Cardiac muscle cell (in vitro differentiated cells and primary cell): ENCODE data around the gene SEC22C. TPM values are rescaled to one million over a fixed set of nuclear protein-coding genes. Genes with fewer than 3 reads are reported as not detected.

Experiments
- DNase-seq, 2 donors: peaks; one replicate each; pipeline versions ENCODE4 v3.0.0 to v3.0.0-alpha.2; 2010 to 2017; ENCODE audit warnings: low read depth in 1 of 2, low spot score in 1 of 2
- H3K27ac ChIP-seq: fragments of 200-600 bp; sonication (generic); 2 replicates; pipeline ENCODE4 v1.5.1; 2016
- H3K27me3 ChIP-seq: fragments of 200-600 bp; sonication (generic); 2 replicates; pipeline ENCODE4 v1.6.0; 2016; ENCODE audit warnings: control low read depth
- H3K36me3 ChIP-seq: fragments of 200-600 bp; sonication (generic); 2 replicates; pipeline ENCODE4 v1.5.1; 2016; ENCODE audit warnings: control low read depth
- H3K4me1 ChIP-seq: fragments of 200-600 bp; sonication (generic); 2 replicates; pipeline ENCODE4 v1.8.1; 2017; ENCODE audit warnings: low read depth, mild to moderate bottlenecking, mixed run types
- H3K4me3 ChIP-seq: fragments of 200-600 bp; sonication (generic); 2 replicates; pipeline ENCODE4 v1.5.1; 2016; ENCODE audit warnings: mild to moderate bottlenecking
- H3K9me3 ChIP-seq: fragments of 200-600 bp; sonication (generic); 2 replicates; pipeline ENCODE4 v1.5.1; 2017; ENCODE audit warnings: low read depth, mild to moderate bottlenecking, control low read depth
- CTCF ChIP-seq: IDR thresholded peaks from 2 replicates; pipeline ENCODE4 v1.5.1; 2012; ENCODE audit warnings: low read depth, mild to moderate bottlenecking, low read length
- polyA plus RNA-seq: library from polyadenylated mRNA; unstranded; fragments of >200 nt; fragmentation: Nextera tagmentation; extraction: Ambion mirVana; gene quantifications from 2 replicates; pipeline ENCODE4 v1.2.1, GENCODE V29; 2016
- total RNA-seq: library from RNA; depleted of rRNA; stranded (reverse); fragments of >200 nt; gene quantifications from 2 replicates; pipeline ENCODE4 v1.2.3, GENCODE V29; 2016

SEC22C gene
- total RNA-seq (30.9 and 41.6 TPM in 2 replicates), polyA plus RNA-seq (31.6 and 43.6 TPM in 2 replicates)

GRCh38 chr3:42581709-42582473 lies at the start of gene SEC22C:
Gene SEC22C, minus strand, starts transcription at chr3:42581967. Its CDS starts 12,921 bp downstream, at chr3:42569046.
- H3K27ac ChIP-seq, result peak within 1 kb of the TSS; percentile 94
- no peaks in the 10 kb centered on the region for H3K27me3 ChIP-seq
- peak; percentile 13 for TF ChIP-seq CTCF
- peak; percentile 93 to 98 for DNase-seq
- H3K36me3 ChIP-seq, result no peaks in the 10 kb centered on the region
- H3K9me3 ChIP-seq, result no peaks in the 10 kb centered on the region
- peak within 1 kb of the TSS; percentile 62 for H3K4me3 ChIP-seq
- H3K4me1 ChIP-seq, result peaks cover 12% of the 10 kb centered on the region

- no peaks in the 10 kb centered on the region for H3K9me3 ChIP-seq
- DNase-seq, result no peak
- peak overlapping the region; percentile 34 for H3K27ac ChIP-seq
- peaks cover 3% of the 10 kb centered on the region for H3K36me3 ChIP-seq
- H3K27me3 ChIP-seq, result no peaks in the 10 kb centered on the region
- H3K4me1 ChIP-seq, result peaks cover 3% of the 10 kb centered on the region
- peak; percentile 40 for TF ChIP-seq CTCF
- no peak overlapping the region for H3K4me3 ChIP-seq
Observed at GRCh38 chr3:42613462-42613861, 31.7 kb upstream of the SEC22C start.

DNA sequence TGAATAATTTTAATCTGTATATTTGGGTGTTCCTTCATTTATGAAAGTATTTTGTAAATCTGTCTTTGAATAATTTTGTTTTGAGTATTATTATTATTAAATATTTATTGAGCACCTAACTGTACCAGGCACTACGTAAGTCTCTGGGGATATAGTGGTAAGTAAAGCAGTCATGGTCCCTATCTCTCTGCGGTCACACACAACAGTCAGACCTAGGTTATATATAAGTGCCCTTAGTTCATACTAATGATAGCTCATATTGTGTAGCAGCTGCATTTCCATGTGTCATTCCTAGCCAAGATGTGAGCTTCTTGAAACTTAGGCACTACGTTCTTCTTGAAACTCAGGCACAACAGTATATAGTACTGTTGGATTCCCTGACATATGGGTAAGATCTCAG lies 31.2 kb upstream of the SEC22C start:
- H3K36me3 ChIP-seq, result peaks cover 2% of the 10 kb centered on the region
- DNase-seq, result no peak
- peak overlapping the region; percentile 34 for H3K27ac ChIP-seq
- peaks cover 3% of the 10 kb centered on the region for H3K4me1 ChIP-seq
- no peaks in the 10 kb centered on the region for H3K9me3 ChIP-seq
- no peaks in the 10 kb centered on the region for H3K27me3 ChIP-seq
- no peak for TF ChIP-seq CTCF
- no peak overlapping the region for H3K4me3 ChIP-seq

DNA sequence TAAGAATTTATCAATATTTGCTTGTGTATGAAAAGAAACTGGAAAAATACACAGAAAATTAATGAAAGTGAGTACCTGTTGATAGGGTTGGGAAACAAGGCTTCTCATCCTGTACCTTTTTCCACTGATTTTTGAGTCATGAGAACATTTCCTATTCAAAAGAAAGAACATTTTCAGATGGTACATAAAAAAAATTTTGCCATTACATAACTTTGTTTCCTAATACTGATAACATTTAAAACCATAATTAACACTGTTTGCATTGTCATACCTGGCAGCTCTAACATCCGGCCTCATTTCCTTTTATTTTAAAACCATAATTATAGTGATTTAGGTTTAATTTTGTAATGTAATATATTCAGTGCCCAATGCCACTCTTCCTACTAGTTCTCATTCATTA lies 30.4 kb upstream of the SEC22C start:
- Histone ChIP-seq H3K27ac (peak overlapping the region; percentile 34), H3K4me3 (no peak overlapping the region), H3K9me3 (no peaks in the 10 kb centered on the region), H3K4me1 (peaks cover 3% of the 10 kb centered on the region), H3K27me3 (no peaks in the 10 kb centered on the region), H3K36me3 (no peaks in the 10 kb centered on the region)
- TF ChIP-seq CTCF, result no peak
- DNase-seq, result no peak

GRCh38 chr3:42610976-42611375 lies 29.2 kb upstream of the SEC22C start:
- Histone ChIP-seq H3K4me1 (peaks cover 5% of the 10 kb centered on the region), H3K27ac (no peak overlapping the region), H3K4me3 (no peak overlapping the region), H3K27me3 (no peaks in the 10 kb centered on the region), H3K9me3 (no peaks in the 10 kb centered on the region), H3K36me3 (no peaks in the 10 kb centered on the region)
- no peak for DNase-seq
- no peak for TF ChIP-seq CTCF
